K562 (cell line): Measurements from ENCODE around the gene FIGNL1. TPM values are rescaled to one million over a fixed set of nuclear protein-coding genes. Genes with fewer than 3 reads are reported as not detected.

ENCODE experiments used
- ATAC-seq: fragments of 200-7000 bp; cut with Tn5 transposase; 3 replicates; pipeline ENCODE4 v1.9.1; 2020; ENCODE audit warnings: moderate library complexity
- BruUV-seq: library from RNA; stranded (reverse); fragments of 400-500 nt; replicated peaks from 2 replicates; lab custom pipeline; 2021; lab: Mats Ljungman, UMichigan
- CTCF ChIA-PET: fragments of 300-600 bp; formaldehyde crosslinking; extraction: SDS; loops from one replicate; lab custom pipeline; 2021; ENCODE audit warnings: low intra/inter-chr PET ratio; lab: Yijun Ruan, JAX
- POLR2A ChIA-PET: fragments of 300-600, 350-650 bp; sonication (Branson Sonifier 250); formaldehyde crosslinking; extraction: SDS; loops from one replicate; lab custom pipeline; 2021; ENCODE audit warnings: antibody characterized with exemption, inconsistent platforms; lab: Yijun Ruan, JAX
- DNase-seq, 4 experiments: peaks; one replicate each; pipeline versions ENCODE4 v3.0.0 to v3.0.0-alpha.2; 2011 to 2018; ENCODE audit warnings: low spot score in 3 of 4, mixed read lengths in 3 of 4; ENCODE audit errors: extremely low read depth in 1 of 4
- FAIRE-seq: peaks from 2 replicates; lab custom pipeline; 2011; peaks lifted over from hg19 to GRCh38; lab: Jason Lieb, UNC
- H2AFZ ChIP-seq: 2 replicates; pipeline ENCODE4 v1.6.0; 2011; ENCODE audit warnings: low read depth, low read length, control low read depth, inconsistent platforms
- H3K27ac ChIP-seq: fragments of 200-600 bp; 3 replicates; pipeline ENCODE4 v1.8.0; 2011; ENCODE audit warnings: low read depth, mild to moderate bottlenecking, control low read depth, inconsistent platforms, low read length, moderate library complexity, mixed read lengths; ENCODE audit errors: extremely low read depth
- H3K27me3 ChIP-seq, 2 experiments: fragments of 300-600 bp in 1 of 2; 2 replicates in 1 of 2; 3 replicates in 1 of 2; pipeline versions ENCODE4 v1.6.0 to v1.8.0; 2011; ENCODE audit warnings: inconsistent platforms in 2 of 2, low read length in 2 of 2, mild to moderate bottlenecking in 1 of 2, mixed read lengths in 1 of 2, moderate library complexity in 1 of 2; ENCODE audit not compliant: control insufficient read depth in 2 of 2, insufficient read depth in 2 of 2
- H3K36me3 ChIP-seq: fragments of 300-600 bp; 3 replicates; pipeline ENCODE4 v1.8.0; 2011; ENCODE audit warnings: mild to moderate bottlenecking, low read length, inconsistent platforms; ENCODE audit not compliant: control insufficient read depth, insufficient read depth
- H3K4me1 ChIP-seq, 2 experiments: fragments of 200-600 bp in 1 of 2; replicated peaks in 1 of 2; 2 replicates in 1 of 2; 3 replicates in 1 of 2; pipeline versions ENCODE4 v1.5.1 to v1.8.0; 2011; ENCODE audit warnings: inconsistent platforms in 2 of 2, low read length in 2 of 2, mild to moderate bottlenecking in 1 of 2, mixed read lengths in 1 of 2, moderate library complexity in 1 of 2; ENCODE audit not compliant: control insufficient read depth in 2 of 2, insufficient read depth in 2 of 2
- H3K4me2 ChIP-seq: 2 replicates; pipeline ENCODE4 v1.6.1; 2011; ENCODE audit warnings: low read length, control low read depth, inconsistent platforms, mixed read lengths; ENCODE audit not compliant: insufficient read depth
- H3K4me3 ChIP-seq: fragments of 200-600 bp; sonication (generic), shearing (Covaris generic); 2 replicates; pipeline ENCODE4 v1.5.1; 2016; ENCODE audit warnings: control low read depth, inconsistent platforms
- H3K79me2 ChIP-seq: fragments of 200-600 bp; 3 replicates; pipeline ENCODE4 v1.8.0; 2011; ENCODE audit warnings: low read length, inconsistent platforms; ENCODE audit not compliant: control insufficient read depth, insufficient read depth
- H3K9ac ChIP-seq, 2 experiments: 2 replicates each; pipeline versions ENCODE4 v1.6.0 to v1.6.1; 2011; ENCODE audit warnings: low read depth in 2 of 2, low read length in 2 of 2, control low read depth in 1 of 2, inconsistent platforms in 1 of 2, mild to moderate bottlenecking in 1 of 2, mixed read lengths in 1 of 2; ENCODE audit not compliant: insufficient read depth in 1 of 2
- H3K9me1 ChIP-seq: one replicate; pipeline ENCODE4 v1.6.0; 2011; ENCODE audit warnings: inconsistent platforms, mild to moderate bottlenecking, low read length, moderate library complexity; ENCODE audit not compliant: control insufficient read depth, insufficient read depth
- H3K9me3 ChIP-seq: replicated peaks from 2 replicates; pipeline ENCODE4 v1.5.1; 2011; ENCODE audit warnings: low read depth, low read length, inconsistent platforms; ENCODE audit not compliant: control insufficient read depth, insufficient read depth
- H4K20me1 ChIP-seq: replicated peaks from 2 replicates; pipeline ENCODE4 v1.6.1; 2011; ENCODE audit warnings: low read length, inconsistent platforms, mixed read lengths; ENCODE audit not compliant: control insufficient read depth, insufficient read depth
- ASH1L ChIP-seq: fragments of 450-650 bp; IDR thresholded peaks from 2 replicates; pipeline ENCODE4 v1.6.1; 2018; ENCODE audit warnings: borderline replicate concordance, mild to moderate bottlenecking, low read depth; ENCODE audit not compliant: partially characterized antibody
- CEBPB ChIP-seq: fragments of 450-650 bp; IDR thresholded peaks from 2 replicates; pipeline ENCODE4 v1.6.1; 2016; ENCODE audit warnings: missing genetic modification characterization, missing compliant biosample characterization
- E4F1 ChIP-seq: fragments of 250-450 bp; sonication (Bioruptor Pico); IDR thresholded peaks from 2 replicates; pipeline ENCODE4 v1.5.0; 2021; ENCODE audit warnings: mild to moderate bottlenecking, borderline replicate concordance
- HEY1 ChIP-seq: fragments of 250-450 bp; sonication (Bioruptor Pico); IDR thresholded peaks from 2 replicates; pipeline ENCODE4 v1.5.0; 2020; ENCODE audit warnings: mild to moderate bottlenecking, moderate library complexity, borderline replicate concordance
- KLF6 ChIP-seq: fragments of 250-450 bp; sonication (Bioruptor Pico); IDR thresholded peaks from 2 replicates; pipeline ENCODE4 v1.4.0; 2020; ENCODE audit warnings: mild to moderate bottlenecking, moderate library complexity, borderline replicate concordance
- MITF ChIP-seq: IDR thresholded peaks from 2 replicates; pipeline ENCODE4 v1.6.1; 2014; ENCODE audit warnings: antibody characterized with exemption
- POLR2AphosphoS2 ChIP-seq: IDR thresholded peaks from 2 replicates; pipeline ENCODE4 v1.6.1; 2012; ENCODE audit warnings: low read length, improper control_type of control experiment
- RBM17 ChIP-seq: fragments of 200-400 bp; formaldehyde crosslinking; IDR thresholded peaks from 2 replicates; pipeline ENCODE4 v1.6.1; 2017; ENCODE audit warnings: low read depth, mild to moderate bottlenecking, low read length, borderline replicate concordance
- TAF1 ChIP-seq: IDR thresholded peaks from 2 replicates; pipeline ENCODE4 v1.6.1; 2011; ENCODE audit warnings: mild to moderate bottlenecking, low read length, moderate library complexity; ENCODE audit not compliant: insufficient read depth, control insufficient read depth, severe bottlenecking; ENCODE audit errors: extremely low read depth
- TFAM ChIP-seq: fragments of 250-450 bp; sonication (Bioruptor Pico); conservative IDR thresholded peaks from 2 replicates; pipeline ENCODE4 v1.5.0; 2021; ENCODE audit warnings: mild to moderate bottlenecking, moderate library complexity
- ZNF121 ChIP-seq: sonication (generic); formaldehyde crosslinking; conservative IDR thresholded peaks from 2 replicates; pipeline ENCODE4 v1.8.0; 2022; ENCODE audit warnings: missing genetic modification reagents
- ZNF324 ChIP-seq: fragments of 250-450 bp; sonication (Bioruptor Pico); IDR thresholded peaks from 2 replicates; pipeline ENCODE4 v1.4.0; 2020; ENCODE audit warnings: mild to moderate bottlenecking
- ZNF445 ChIP-seq: fragments of 250-450 bp; sonication (Bioruptor Pico); IDR thresholded peaks from 2 replicates; pipeline ENCODE4 v1.4.0; 2020; ENCODE audit warnings: low read depth, mild to moderate bottlenecking, moderate library complexity
- ZNF830 ChIP-seq: fragments of 250-450 bp; sonication (Bioruptor Pico); IDR thresholded peaks from 2 replicates; pipeline ENCODE4 v1.5.0; 2021; ENCODE audit warnings: mild to moderate bottlenecking
- WGBS: fragments of 100-300 bp; shearing (Covaris generic); methylation state at CpG from one replicate; pipeline ENCODE4 v1.1.6; 2016; ENCODE audit warnings: low coverage, mixed read lengths; ENCODE audit not compliant: insufficient coverage; ENCODE audit errors: missing lambda C conversion rate; 5-methylcytosine and 5-hydroxymethylcytosine counted together
- in situ Hi-C: fragments of 300-500 bp; cut with MboI; formaldehyde crosslinking; loops from 4 replicates; pipeline ENCODE4 v1.15.0; 2018; ENCODE audit warnings: inconsistent platforms, mixed read lengths
- intact Hi-C: fragments of 100-400 bp; cut with micrococcal nuclease; formaldehyde crosslinking; loops from 2 replicates; pipeline ENCODE4 v1.14.2; 2022
- polyA plus RNA-seq, 8 experiments: library from polyadenylated mRNA; depleted of rRNA in 4 of 8; stranded (reverse) in 5 of 8; unstranded in 3 of 8; fragments of >200 nt; fragmentation: Nextera tagmentation in 2 of 8; fragmentation: Illumina TruSeq in 1 of 8; extraction: Ambion mirVana in 2 of 8; extraction: Trizol in 1 of 8; gene quantifications; 2 replicates each; pipeline versions ENCODE4 v1.2.1 to v1.2.3, GENCODE V29; 2011 to 2014; ENCODE audit warnings: inconsistent platforms in 1 of 8, missing spikeins in 1 of 8
- total RNA-seq, 7 experiments: library from RNA; depleted of rRNA in 6 of 7; stranded (reverse); fragments of >200 nt in 6 of 7; fragmentation: Illumina TruSeq in 2 of 7; extraction: Trizol in 2 of 7; gene quantifications; 2 replicates each; pipeline versions ENCODE4 v1.2.1 to v1.2.3, GENCODE V29; 2011 to 2021; ENCODE audit warnings: low replicate concordance in 1 of 7
- TF ChIP-seq, protein P1 (sequence below): fragments of 450-650 bp; IDR thresholded peaks from 2 replicates; pipeline ENCODE4 v1.6.1; 2017; ENCODE audit warnings: antibody characterized with exemption, mild to moderate bottlenecking

The FIGNL1 gene
- total and polyA plus RNA-seq, 9 of the 15 experiments (the other 6 are each of a cell fraction or from before 2014, with no cell fraction given), result 15.5 to 48.3 (median 27.6) TPM

- Histone ChIP-seq H3K27me3 (peaks cover 0 to 19% of the 10 kb centered on the region in 2 experiments; a peak in 2 of 5 replicates), H3K4me1 (peaks cover 9 to 17% of the 10 kb centered on the region in 2 experiments), H3K9me1 (no peaks in the 10 kb centered on the region), H3K27ac (peak overlapping the region; percentile 29; the same call in 2 of the 3 replicates), H3K79me2 (no peaks in the 10 kb centered on the region), H3K4me3 (no peak overlapping the region), H3K4me2 (peak overlapping the region; percentile 57), H2AFZ (peak overlapping the region; percentile 60), H3K9ac (no peak overlapping the region), H3K9me3 (no peaks in the 10 kb centered on the region), H4K20me1 (no peaks in the 10 kb centered on the region; the same call in 1 of the 2 replicates), H3K36me3 (no peaks in the 10 kb centered on the region)
- no peak for FAIRE-seq
- 28% methylated on average over 6 of the region's 6 CpGs for WGBS
- no peak for TF ChIP-seq ZNF121
- no peak for TF ChIP-seq TAF1
- TF ChIP-seq ZNF445, result no peak
- TF ChIP-seq MITF, result no peak
- TF ChIP-seq, protein P1, sequence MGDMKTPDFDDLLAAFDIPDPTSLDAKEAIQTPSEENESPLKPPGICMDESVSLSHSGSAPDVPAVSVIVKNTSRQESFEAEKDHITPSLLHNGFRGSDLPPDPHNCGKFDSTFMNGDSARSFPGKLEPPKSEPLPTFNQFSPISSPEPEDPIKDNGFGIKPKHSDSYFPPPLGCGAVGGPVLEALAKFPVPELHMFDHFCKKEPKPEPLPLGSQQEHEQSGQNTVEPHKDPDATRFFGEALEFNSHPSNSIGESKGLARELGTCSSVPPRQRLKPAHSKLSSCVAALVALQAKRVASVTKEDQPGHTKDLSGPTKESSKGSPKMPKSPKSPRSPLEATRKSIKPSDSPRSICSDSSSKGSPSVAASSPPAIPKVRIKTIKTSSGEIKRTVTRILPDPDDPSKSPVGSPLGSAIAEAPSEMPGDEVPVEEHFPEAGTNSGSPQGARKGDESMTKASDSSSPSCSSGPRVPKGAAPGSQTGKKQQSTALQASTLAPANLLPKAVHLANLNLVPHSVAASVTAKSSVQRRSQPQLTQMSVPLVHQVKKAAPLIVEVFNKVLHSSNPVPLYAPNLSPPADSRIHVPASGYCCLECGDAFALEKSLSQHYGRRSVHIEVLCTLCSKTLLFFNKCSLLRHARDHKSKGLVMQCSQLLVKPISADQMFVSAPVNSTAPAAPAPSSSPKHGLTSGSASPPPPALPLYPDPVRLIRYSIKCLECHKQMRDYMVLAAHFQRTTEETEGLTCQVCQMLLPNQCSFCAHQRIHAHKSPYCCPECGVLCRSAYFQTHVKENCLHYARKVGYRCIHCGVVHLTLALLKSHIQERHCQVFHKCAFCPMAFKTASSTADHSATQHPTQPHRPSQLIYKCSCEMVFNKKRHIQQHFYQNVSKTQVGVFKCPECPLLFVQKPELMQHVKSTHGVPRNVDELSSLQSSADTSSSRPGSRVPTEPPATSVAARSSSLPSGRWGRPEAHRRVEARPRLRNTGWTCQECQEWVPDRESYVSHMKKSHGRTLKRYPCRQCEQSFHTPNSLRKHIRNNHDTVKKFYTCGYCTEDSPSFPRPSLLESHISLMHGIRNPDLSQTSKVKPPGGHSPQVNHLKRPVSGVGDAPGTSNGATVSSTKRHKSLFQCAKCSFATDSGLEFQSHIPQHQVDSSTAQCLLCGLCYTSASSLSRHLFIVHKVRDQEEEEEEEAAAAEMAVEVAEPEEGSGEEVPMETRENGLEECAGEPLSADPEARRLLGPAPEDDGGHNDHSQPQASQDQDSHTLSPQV, result no peak
- no peak for TF ChIP-seq CEBPB (tag)
- TF ChIP-seq ZNF324 (CRISPR knock-in tag), result no peak
- TF ChIP-seq HEY1 (CRISPR knock-in tag), result no peak
- no peak for TF ChIP-seq POLR2AphosphoS2
- TF ChIP-seq E4F1 (CRISPR knock-in tag), result no peak
- TF ChIP-seq RBM17, result no peak
- no peak for TF ChIP-seq ASH1L
- no peak for TF ChIP-seq KLF6 (CRISPR knock-in tag)
- no peak for TF ChIP-seq TFAM (CRISPR knock-in tag)
- no peak for TF ChIP-seq ZNF830 (CRISPR knock-in tag)
- in situ Hi-C loops, result no loop called here
- CTCF ChIA-PET, result interaction anchor here (0.6 kb wide), 1 partner anchor 270 kb away, joined by 3 read pairs; no protein-coding TSS in a partner anchor
- POLR2A ChIA-PET, result interaction anchor here (0.6 to 1.0 kb wide), 3 partner anchors 10 to 95 kb away, joined by 3 to 8 read pairs (median 3); no protein-coding TSS in a partner anchor
- no peak for DNase-seq
- BruUV-seq, result no TSS peak
- ATAC-seq, result peak; percentile 17
- intact Hi-C loops, result no loop called here
Observed at GRCh38 chr7:50496569-50496968, 46.4 kb upstream of the FIGNL1 start.
